Measurements from ENCODE around the gene FAM53B. TPM values are rescaled to one million over a fixed set of nuclear protein-coding genes. Genes with fewer than 3 reads are reported as not detected.
A peak's percentile ranks its signal among the peaks of the same experiment; 100 is the strongest.

Gene FAM53B
- polyA plus RNA-seq, 6 donors from 2014 or later = 19.6 to 141 (median 31.5) TPM

DNA sequence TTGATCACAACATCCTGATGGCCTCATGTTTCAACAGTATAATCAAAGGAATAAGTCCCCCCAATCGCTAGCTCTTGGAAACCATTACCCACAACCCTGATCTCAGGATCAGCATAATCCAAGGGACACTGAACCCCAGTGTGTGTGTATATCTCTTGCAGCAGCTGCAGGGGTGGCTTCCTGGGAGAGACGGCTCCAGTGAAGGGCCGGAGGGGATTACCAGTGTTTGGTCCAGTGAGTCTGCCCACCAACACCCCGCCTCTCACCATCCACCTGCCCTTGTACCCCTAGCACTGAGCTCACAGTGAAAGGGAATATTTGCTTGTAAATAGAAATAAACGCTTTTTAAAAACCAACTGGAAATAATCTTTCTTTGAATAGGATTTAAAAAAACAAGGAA is 63.1 kb downstream of the FAM53B start:
- Mint-ChIP-seq H3K4me3 (peak overlapping the region in 1 of 8 donors; percentile 69), H3K27ac (peak overlapping the region; percentile 45 to 97 (median 82)), H3K9me3 (no peaks in the 10 kb centered on the region), H3K27me3 (no peaks in the 10 kb centered on the region), H3K4me1 (peaks cover 75 to 90% (median 90%) of the 10 kb centered on the region in 3 donors), H3K36me3 (peaks cover 7 to 8% of the 10 kb centered on the region in 2 donors)
- ATAC-seq (ENCODE audit: low read depth in 2 of 2) (no peak), DNase-seq (no peak)

DNA sequence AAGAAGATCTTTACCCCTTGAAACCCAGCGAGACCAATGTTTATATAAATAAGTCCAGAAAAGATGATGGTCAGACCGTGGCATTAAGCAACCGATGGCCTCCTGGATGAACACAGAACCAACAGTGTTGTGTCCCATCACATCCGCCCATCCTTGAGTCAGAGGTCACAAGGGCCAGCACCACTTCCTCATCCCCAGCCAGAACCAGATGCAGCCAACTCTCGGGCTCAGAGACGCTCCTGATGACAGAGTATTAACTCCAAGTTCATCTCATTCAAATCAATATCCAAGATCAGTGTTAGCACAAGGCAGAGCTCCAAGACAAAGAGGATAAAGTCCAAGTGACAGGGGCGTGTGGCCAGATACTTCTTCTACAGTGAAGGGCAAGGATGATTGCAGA is 63.5 kb downstream of the FAM53B start:
- H3K27me3 Mint-ChIP-seq = no peaks in the 10 kb centered on the region
- ATAC-seq (ENCODE audit: low read depth in 2 of 2) (no peak), DNase-seq (no peak)
- peak overlapping the region; percentile 45 to 97 (median 82) for H3K27ac Mint-ChIP-seq
- H3K36me3 Mint-ChIP-seq = peaks cover 7 to 8% of the 10 kb centered on the region in 2 donors
- H3K4me1 Mint-ChIP-seq = peaks cover 73 to 90% (median 90%) of the 10 kb centered on the region in 3 donors
- H3K9me3 Mint-ChIP-seq = no peaks in the 10 kb centered on the region
- peak overlapping the region in 1 of 8 donors; percentile 69 for H3K4me3 Mint-ChIP-seq

DNA sequence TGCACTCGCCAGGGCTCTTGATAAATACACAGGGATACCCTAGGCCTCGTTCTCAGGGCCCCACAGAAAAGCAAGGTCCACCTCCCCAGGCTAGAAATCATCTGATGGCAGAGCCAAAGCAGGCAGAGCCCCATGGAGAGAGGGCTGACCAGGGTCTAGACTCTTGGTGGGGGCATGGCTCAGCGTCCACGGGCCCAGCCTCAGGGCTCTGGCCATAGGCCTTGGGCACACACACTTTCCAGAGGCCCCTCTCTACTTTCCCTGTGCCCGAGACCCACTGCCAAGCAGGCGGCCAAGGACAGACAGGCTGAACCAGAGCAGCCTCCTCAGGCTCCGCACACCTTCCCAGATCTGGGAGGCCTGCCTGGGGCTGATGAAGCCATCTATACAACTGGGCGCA is 64.8 kb downstream of the FAM53B start:
- H3K27ac Mint-ChIP-seq = peak overlapping the region in 4 of 6 donors; percentile 34 to 94 (median 66)
- no peaks in the 10 kb centered on the region for H3K9me3 Mint-ChIP-seq
- peaks cover 8 to 15% of the 10 kb centered on the region in 2 donors for H3K36me3 Mint-ChIP-seq
- H3K27me3 Mint-ChIP-seq = no peaks in the 10 kb centered on the region
- H3K4me3 Mint-ChIP-seq = peak overlapping the region in 4 of 8 donors; percentile 9 to 28 (median 18)
- no peak for DNase-seq
- peaks cover 75 to 90% (median 89%) of the 10 kb centered on the region in 3 donors for H3K4me1 Mint-ChIP-seq
- no peak for ATAC-seq (ENCODE audit: low read depth in 2 of 2)

DNA sequence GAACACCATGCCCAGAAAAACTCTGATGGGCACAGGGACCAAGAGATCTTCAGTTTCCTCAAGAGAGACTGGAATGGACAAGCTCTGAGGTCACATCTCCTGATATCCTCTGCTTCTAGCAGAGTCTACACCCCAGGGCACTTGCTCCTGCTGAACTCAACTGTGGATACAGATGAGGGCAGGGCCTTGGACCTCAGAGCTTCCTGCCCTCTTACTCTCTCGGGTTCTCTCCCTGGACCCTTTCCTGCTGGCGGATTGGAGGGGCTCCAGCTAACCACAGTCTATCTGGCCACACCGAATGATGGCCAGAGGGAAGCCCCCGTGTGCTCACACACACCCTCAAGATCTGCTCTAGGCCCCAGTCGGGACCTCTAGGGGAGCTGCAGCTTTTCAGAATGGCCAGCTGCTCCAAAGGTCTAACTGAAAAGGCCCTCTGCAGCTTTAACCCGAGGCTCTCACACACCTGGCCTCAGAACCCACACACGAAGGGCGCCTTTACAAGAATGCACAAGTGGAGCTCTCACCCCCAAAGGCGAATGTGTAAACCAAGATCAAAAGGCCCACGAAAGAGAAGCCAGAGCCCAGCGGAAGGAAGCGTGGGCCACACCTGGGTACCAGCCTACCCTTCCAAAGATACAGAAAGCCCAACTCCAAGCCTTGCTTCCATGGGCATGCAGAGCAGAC is 65.5 kb downstream of the FAM53B start:
- Mint-ChIP-seq H3K27ac (peak overlapping the region in 5 of 6 donors; percentile 49 to 96 (median 84)), H3K4me1 (peaks cover 75 to 89% (median 89%) of the 10 kb centered on the region in 3 donors), H3K9me3 (no peaks in the 10 kb centered on the region), H3K4me3 (peak overlapping the region in 4 of 8 donors; percentile 24 to 32 (median 26)), H3K36me3 (peaks cover 8 to 15% of the 10 kb centered on the region in 2 donors), H3K27me3 (no peaks in the 10 kb centered on the region)
- no peak for DNase-seq
- ATAC-seq (ENCODE audit: low read depth in 2 of 2) = no peak

DNA sequence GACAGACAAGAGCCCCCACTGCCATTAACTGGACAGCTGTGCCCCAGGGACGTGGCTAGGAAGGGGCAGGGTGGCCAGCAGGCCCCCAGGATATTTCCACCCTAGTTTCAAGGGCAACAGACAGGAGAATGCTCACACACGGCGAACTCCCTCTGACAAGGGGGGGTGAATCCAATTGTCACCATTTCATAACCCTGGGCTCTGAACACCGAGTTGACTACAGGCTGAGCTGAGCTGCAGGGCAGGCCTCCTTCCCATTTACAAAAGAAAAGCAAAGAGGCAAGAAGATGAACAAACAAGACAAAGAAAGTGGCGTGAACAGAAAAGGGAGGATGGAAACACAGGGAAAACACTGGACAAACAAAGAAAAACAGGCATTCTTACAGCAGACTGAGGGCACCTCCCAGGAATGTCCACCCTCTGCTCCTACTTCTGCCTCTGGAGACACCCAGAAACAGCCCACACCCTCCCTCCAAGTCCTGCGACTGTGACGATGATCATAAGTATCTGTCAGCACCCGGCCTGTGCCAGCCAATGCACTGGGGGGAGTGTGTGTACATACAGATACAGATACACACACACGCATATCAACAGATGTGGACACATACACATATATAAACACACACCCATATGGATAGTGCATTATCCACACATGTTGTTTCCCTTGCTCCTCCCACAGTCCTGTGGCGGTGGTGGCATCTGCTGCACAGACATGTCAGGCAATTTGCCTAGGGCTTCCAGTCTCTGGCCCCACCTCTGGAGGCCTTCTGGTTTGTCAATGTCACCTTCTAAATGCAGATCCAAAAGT is 66.2 kb downstream of the FAM53B start:
- ATAC-seq (ENCODE audit: low read depth in 2 of 2) = no peak
- peaks cover 75 to 89% (median 89%) of the 10 kb centered on the region in 3 donors for H3K4me1 Mint-ChIP-seq
- peak overlapping the region; percentile 5 to 96 (median 84) for H3K27ac Mint-ChIP-seq
- DNase-seq = no peak
- no peaks in the 10 kb centered on the region for H3K9me3 Mint-ChIP-seq
- peak overlapping the region in 3 of 8 donors; percentile 28 to 55 (median 29) for H3K4me3 Mint-ChIP-seq
- no peaks in the 10 kb centered on the region for H3K27me3 Mint-ChIP-seq
- peaks cover 8 to 15% of the 10 kb centered on the region in 2 donors for H3K36me3 Mint-ChIP-seq

DNA sequence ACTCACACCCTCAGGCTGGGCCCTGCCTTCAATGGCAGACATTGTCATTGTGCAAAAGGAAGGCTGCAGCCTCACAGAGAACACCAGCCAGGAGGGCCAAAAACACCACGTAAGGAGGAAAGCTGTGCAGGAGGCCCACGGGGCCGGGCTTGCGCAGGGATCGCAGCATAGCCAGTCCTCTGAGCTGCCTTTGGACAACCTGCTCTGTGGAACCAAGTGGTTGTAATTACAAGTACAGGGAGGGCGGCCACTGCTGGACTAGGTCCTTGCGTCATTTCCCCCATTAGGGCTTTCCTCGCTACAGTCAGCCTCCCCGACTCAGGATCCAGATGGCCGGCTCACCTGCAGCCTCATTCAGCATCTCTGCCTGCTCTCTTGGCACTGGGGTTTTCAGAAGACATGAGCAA is 66.9 kb downstream of the FAM53B start:
- Mint-ChIP-seq H3K27me3 (no peaks in the 10 kb centered on the region), H3K27ac (peak overlapping the region in 4 of 6 donors; percentile 7 to 96 (median 84)), H3K4me3 (no peak overlapping the region), H3K4me1 (peaks cover 80 to 91% (median 90%) of the 10 kb centered on the region in 3 donors), H3K9me3 (no peaks in the 10 kb centered on the region), H3K36me3 (peaks cover 8 to 15% of the 10 kb centered on the region in 2 donors)
- DNase-seq (no peak), ATAC-seq (ENCODE audit: low read depth in 2 of 2) (no peak)

DNA sequence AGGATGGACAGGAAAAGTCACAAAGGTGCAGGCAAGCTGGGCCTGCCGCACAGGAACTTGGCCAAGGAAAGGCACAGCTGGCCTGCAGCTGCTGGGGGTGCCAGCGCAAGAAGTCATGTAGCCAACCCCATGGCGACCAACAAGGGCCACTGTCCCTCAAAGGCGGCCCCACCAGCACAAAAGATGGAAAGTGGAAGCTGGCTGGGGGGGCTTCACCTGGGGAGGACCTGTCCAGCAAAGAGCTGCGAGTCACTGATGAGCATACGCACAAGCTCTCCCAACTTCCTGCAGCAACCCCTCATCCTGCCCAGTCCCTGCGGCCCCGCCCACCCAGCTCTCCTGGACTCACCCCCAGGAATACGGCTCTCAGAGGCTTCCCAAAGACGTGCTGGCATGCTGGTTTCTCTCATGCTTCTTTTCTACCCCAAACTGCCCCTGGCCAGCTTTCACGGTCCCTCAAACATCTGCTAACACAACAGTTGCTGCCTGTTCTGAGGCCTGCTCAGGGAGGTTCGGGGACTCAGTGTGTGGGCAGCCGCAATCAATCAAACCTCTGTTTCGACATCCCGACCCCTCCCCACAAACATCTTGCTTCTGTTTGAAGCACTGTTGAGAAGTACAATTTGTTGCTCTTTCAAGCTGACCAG is 67.6 kb downstream of the FAM53B start:
- Mint-ChIP-seq H3K4me1 (peaks cover 84 to 96% (median 95%) of the 10 kb centered on the region in 3 donors), H3K27me3 (no peaks in the 10 kb centered on the region), H3K9me3 (no peaks in the 10 kb centered on the region), H3K36me3 (peaks cover 8 to 15% of the 10 kb centered on the region in 2 donors), H3K4me3 (peak overlapping the region in 2 of 8 donors; percentile 30 to 55), H3K27ac (peak overlapping the region in 5 of 6 donors; percentile 79 to 92 (median 84))
- ATAC-seq (ENCODE audit: low read depth in 2 of 2) (no peak), DNase-seq (no peak)

DNA sequence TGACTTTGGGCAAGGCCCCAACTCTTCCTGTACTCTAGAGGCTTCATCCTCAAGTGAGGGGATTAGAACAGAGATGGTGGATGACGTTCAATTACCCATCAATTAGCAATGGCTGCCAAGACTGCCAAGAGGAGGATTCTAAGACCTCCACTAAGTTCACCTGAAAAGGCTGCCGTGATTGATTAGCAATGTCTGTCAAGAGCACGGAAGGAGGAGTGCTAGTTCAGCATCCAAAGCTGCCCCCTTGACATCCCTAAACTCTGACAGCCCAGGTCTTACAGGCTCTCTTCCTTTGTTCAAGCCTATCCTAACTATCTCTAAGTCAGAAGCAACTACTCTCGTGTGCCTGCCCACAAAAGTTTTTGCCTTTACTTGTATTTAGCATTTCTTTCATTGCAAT is 68.4 kb downstream of the FAM53B start:
- H3K27ac Mint-ChIP-seq = peak overlapping the region; percentile 58 to 92 (median 79)
- no peak for DNase-seq
- H3K4me3 Mint-ChIP-seq = peak overlapping the region in 3 of 8 donors; percentile 29 to 55 (median 41)
- peaks cover 6 to 17% of the 10 kb centered on the region in 2 donors for H3K36me3 Mint-ChIP-seq
- H3K9me3 Mint-ChIP-seq = no peaks in the 10 kb centered on the region
- H3K4me1 Mint-ChIP-seq = peaks cover 90 to 98% (median 95%) of the 10 kb centered on the region in 3 donors
- ATAC-seq (ENCODE audit: low read depth in 2 of 2) = no peak
- no peaks in the 10 kb centered on the region for H3K27me3 Mint-ChIP-seq

DNA sequence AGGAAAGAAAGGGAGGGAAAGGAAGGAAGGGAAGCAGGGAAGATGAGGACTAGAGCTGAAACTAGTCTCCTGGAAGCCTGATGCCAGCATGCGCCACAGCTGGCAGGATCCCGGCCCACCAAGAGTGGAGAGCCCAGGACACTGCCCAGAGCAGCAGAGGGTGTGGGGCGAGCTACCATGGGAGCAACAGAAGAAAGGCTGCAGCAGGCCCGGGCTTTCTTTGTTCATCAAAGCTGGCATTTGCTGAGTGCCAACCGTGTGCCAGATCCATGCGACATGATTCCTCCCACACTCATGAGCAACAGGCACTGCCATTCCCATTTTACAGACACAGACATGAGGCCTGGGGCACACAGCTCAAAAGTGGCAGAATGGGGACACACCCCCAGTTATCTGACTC is 68.9 kb downstream of the FAM53B start:
- Mint-ChIP-seq H3K4me3 (peak overlapping the region in 1 of 8 donors; percentile 31), H3K4me1 (peaks cover 90 to 98% (median 95%) of the 10 kb centered on the region in 3 donors), H3K9me3 (no peaks in the 10 kb centered on the region), H3K27me3 (no peaks in the 10 kb centered on the region), H3K36me3 (peaks cover under 1 to 18% of the 10 kb centered on the region in 2 donors), H3K27ac (peak overlapping the region in 4 of 6 donors; percentile 47 to 84 (median 84))
- ATAC-seq (ENCODE audit: low read depth in 2 of 2) (no peak), DNase-seq (no peak)

DNA sequence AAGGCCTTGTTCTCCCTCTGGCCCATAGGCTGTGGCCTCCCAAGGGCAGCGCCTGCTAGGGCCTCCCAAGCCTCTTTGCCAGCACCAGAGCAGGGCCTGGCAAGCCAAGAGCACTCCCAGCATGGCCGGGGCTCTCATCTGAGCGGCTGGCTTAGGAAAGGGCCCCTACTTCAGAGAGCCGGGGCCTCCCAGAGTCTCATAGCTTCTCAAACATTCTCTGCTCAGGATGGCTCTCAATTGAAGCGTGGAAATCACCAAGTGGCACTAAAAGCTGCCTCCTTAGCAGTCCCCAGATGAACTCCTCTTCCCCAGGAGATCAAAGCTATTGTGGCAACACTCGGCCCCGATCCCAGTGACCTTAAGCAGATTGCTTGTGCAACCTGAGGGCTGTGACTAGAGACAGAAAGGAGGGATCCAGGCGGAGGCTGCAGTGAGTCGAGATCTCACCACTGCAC is 69.4 kb downstream of the FAM53B start:
- Mint-ChIP-seq H3K36me3 (peaks cover 0 to 19% of the 10 kb centered on the region in 2 donors), H3K27ac (peak overlapping the region in 4 of 6 donors; percentile 30 to 84 (median 66)), H3K4me1 (peaks cover 86 to 97% (median 95%) of the 10 kb centered on the region in 3 donors), H3K4me3 (peak overlapping the region in 1 of 8 donors; percentile 31), H3K9me3 (no peaks in the 10 kb centered on the region), H3K27me3 (no peaks in the 10 kb centered on the region)
- ATAC-seq (ENCODE audit: low read depth in 2 of 2) (no peak), DNase-seq (no peak)

DNA sequence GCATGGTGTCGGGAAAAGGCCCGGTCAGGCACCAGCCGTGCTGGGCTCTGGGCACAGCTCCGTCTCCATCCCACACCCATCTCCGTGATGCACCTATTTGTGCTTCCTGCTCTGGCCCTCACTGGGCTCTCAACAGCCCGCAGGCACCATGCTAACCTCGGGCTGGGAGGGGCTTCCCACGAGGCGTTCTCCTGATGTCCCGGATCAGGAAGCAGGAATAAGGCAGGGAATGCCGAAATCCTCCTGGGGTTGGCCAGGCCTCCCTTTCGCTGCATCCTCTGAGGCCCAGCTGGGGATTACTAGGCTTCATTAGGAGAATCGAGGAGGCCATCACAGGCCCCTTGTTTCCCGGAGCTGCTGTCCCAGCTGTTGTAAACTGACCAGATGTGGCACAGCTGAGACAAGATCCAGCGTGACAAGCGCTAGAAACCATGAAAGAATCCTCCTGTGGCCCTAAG is 72.0 kb downstream of the FAM53B start:
- Mint-ChIP-seq H3K27ac (peak overlapping the region in 3 of 6 donors; percentile 30 to 89 (median 79)), H3K27me3 (no peaks in the 10 kb centered on the region), H3K4me1 (peaks cover 73 to 97% (median 92%) of the 10 kb centered on the region in 3 donors), H3K9me3 (no peaks in the 10 kb centered on the region), H3K4me3 (peak overlapping the region in 2 of 8 donors; percentile 29 to 30), H3K36me3 (peaks cover 0 to 19% of the 10 kb centered on the region in 2 donors)
- DNase-seq = no peak
- ATAC-seq (ENCODE audit: low read depth in 2 of 2) = no peak

DNA sequence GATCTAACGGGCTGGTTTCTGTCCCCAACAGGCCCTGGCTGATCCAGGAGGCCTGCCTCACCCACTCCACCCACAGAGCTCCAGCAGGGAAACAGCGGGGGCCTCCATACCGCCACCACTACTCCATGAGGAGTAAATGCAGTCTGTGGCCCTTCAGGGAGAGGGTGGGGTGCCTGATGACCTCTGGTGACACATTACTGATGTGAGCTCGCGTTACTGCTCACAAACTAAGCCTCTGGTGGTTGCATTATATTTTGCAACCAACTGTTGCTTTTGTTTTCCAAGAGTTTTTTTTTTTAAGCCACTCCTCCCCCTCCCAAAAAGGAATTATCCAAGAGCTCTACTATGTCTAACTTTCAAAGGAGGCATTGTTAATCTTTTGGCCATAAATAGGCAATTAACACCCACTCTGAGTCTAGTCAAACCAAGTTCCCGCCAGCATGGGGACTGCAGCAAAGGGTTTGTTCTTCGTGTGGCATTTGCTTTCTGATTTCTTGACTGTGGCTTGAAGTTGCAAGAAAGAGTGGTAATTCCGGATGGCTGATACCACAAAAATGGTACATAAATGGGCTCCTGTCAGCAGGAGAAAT is 72.6 kb downstream of the FAM53B start:
- peak overlapping the region in 3 of 8 donors; percentile 25 to 61 (median 43) for H3K4me3 Mint-ChIP-seq
- peaks cover 0 to 19% of the 10 kb centered on the region in 2 donors for H3K36me3 Mint-ChIP-seq
- DNase-seq (no peak), ATAC-seq (ENCODE audit: low read depth in 2 of 2) (no peak)
- H3K4me1 Mint-ChIP-seq = peaks cover 69 to 96% (median 91%) of the 10 kb centered on the region in 3 donors
- peak overlapping the region in 4 of 6 donors; percentile 86 to 97 (median 94) for H3K27ac Mint-ChIP-seq
- H3K27me3 Mint-ChIP-seq = no peaks in the 10 kb centered on the region
- H3K9me3 Mint-ChIP-seq = no peaks in the 10 kb centered on the region

Measured in naive B cell (primary cell).